ENCODE results near the gene CACHD1.

GRCh38 chr1:64433308-64433707 lies 36.6 kb upstream of the CACHD1 start:
- TF ChIP-seq CTCF (IDR thresholded peaks at IDR 0.05): no peak
- no peak for TF ChIP-seq POLR2A (IDR thresholded peaks at IDR 0.05)
